Esophagus muscularis mucosa (tissue), 4 donors: ENCODE measurements around the gene UNC5A. TPM values are rescaled to one million over a fixed set of nuclear protein-coding genes. Genes with fewer than 3 reads are reported as not detected.
A peak's percentile ranks its signal among the peaks of the same experiment; 100 is the strongest.

ENCODE experiments used
- DNase-seq: peaks from one replicate; pipeline ENCODE4 v3.0.0-alpha.2; 2017; ENCODE audit errors: extremely low spot score
- H3K27ac ChIP-seq, 4 donors: fragments of 200-600 bp; sonication (generic); replicated peaks in 1 of 4; 1 replicate in 3 of 4; 2 replicates in 1 of 4; pipeline ENCODE4 v1.5.1; 2016 to 2019; ENCODE audit warnings: mild to moderate bottlenecking in 1 of 4
- H3K27me3 ChIP-seq, 4 donors: fragments of 200-600 bp; sonication (generic); one replicate each; pipeline versions ENCODE4 v1.5.1 to v1.6.0; 2016 to 2019
- H3K36me3 ChIP-seq, 4 donors: fragments of 200-600 bp; sonication (generic); one replicate each; pipeline ENCODE4 v1.5.1; 2016 to 2019
- H3K4me1 ChIP-seq, 4 donors: fragments of 200-600 bp; sonication (generic); one replicate each; pipeline ENCODE4 v1.5.1; 2016 to 2019
- H3K4me3 ChIP-seq, 4 donors: fragments of 200-600 bp; sonication (generic); 1 replicate in 2 of 4; 2 replicates in 2 of 4; pipeline ENCODE4 v1.5.1; 2016 to 2019; ENCODE audit warnings: mild to moderate bottlenecking in 4 of 4, moderate library complexity in 1 of 4
- H3K9me3 ChIP-seq, 4 donors: fragments of 200-600 bp; sonication (generic); 1 replicate in 3 of 4; 2 replicates in 1 of 4; pipeline ENCODE4 v1.5.1; 2016 to 2019
- EP300 ChIP-seq: sonication (generic); formaldehyde crosslinking; IDR thresholded peaks from one replicate; pipeline ENCODE4 v1.6.1; 2017; ENCODE audit warnings: antibody characterized with exemption
- POLR2A ChIP-seq: fragments of 450-650 bp; IDR thresholded peaks from one replicate; pipeline ENCODE4 v1.6.1; 2017; ENCODE audit warnings: antibody characterized with exemption, moderate library complexity, mild to moderate bottlenecking, low read depth
- POLR2AphosphoS5 ChIP-seq, 2 donors: sonication (generic); formaldehyde crosslinking; IDR thresholded peaks; one replicate each; pipeline ENCODE4 v1.6.1; 2017; ENCODE audit warnings: antibody characterized with exemption in 2 of 2
- WGBS: methylation state at CpG from one replicate; pipeline ENCODE4 v1.1.5; 2018; 5-methylcytosine and 5-hydroxymethylcytosine counted together
- intact Hi-C: fragments of 100-400 bp; cut with DNase I; formaldehyde crosslinking; loops from one replicate; pipeline ENCODE4 v1.15.1; 2023
- total RNA-seq, 4 donors: library from RNA; depleted of rRNA; stranded (reverse); fragments of >200 nt; gene quantifications; one replicate each; pipeline versions ENCODE4 v1.1.0 to v1.2.1, GENCODE V29; 2016
- TF ChIP-seq, protein P1 (sequence below), 3 experiments: fragments of 200-600 bp in 2 of 3; fragments of 450-650 bp in 1 of 3; sonication (generic) in 2 of 3; IDR thresholded peaks; one replicate each; pipeline ENCODE4 v1.5.1; 2017 to 2019; ENCODE audit warnings: antibody characterized with exemption in 3 of 3, mild to moderate bottlenecking in 2 of 3, moderate library complexity in 1 of 3

The UNC5A gene
- total RNA-seq, 4 donors from 2014 or later = not detected

- Histone ChIP-seq H3K27me3 (peaks cover 0 to 54% (median 0%) of the 10 kb centered on the region in 4 donors), H3K4me1 (no peaks in the 10 kb centered on the region), H3K9me3 (no peaks in the 10 kb centered on the region), H3K36me3 (no peaks in the 10 kb centered on the region), H3K27ac (no peak overlapping the region), H3K4me3 (no peak overlapping the region)
- DNase-seq = no peak
- TF ChIP-seq POLR2AphosphoS5 (IDR thresholded peaks at IDR 0.05) = peak; percentile 57 to 69
- TF ChIP-seq, protein P1, sequence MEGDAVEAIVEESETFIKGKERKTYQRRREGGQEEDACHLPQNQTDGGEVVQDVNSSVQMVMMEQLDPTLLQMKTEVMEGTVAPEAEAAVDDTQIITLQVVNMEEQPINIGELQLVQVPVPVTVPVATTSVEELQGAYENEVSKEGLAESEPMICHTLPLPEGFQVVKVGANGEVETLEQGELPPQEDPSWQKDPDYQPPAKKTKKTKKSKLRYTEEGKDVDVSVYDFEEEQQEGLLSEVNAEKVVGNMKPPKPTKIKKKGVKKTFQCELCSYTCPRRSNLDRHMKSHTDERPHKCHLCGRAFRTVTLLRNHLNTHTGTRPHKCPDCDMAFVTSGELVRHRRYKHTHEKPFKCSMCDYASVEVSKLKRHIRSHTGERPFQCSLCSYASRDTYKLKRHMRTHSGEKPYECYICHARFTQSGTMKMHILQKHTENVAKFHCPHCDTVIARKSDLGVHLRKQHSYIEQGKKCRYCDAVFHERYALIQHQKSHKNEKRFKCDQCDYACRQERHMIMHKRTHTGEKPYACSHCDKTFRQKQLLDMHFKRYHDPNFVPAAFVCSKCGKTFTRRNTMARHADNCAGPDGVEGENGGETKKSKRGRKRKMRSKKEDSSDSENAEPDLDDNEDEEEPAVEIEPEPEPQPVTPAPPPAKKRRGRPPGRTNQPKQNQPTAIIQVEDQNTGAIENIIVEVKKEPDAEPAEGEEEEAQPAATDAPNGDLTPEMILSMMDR (IDR thresholded peaks at IDR 0.05) = no peak
- WGBS = 21% methylated on average over 16 of the region's 16 CpGs
- intact Hi-C loops = no loop called here
Observed at GRCh38 chr5:176837707-176838115, 27.4 kb downstream of the UNC5A start.

- Histone ChIP-seq H3K27me3 (peaks cover 0 to 84% (median 4%) of the 10 kb centered on the region in 4 donors), H3K36me3 (no peaks in the 10 kb centered on the region), H3K4me1 (peaks cover 0 to 4% (median 2%) of the 10 kb centered on the region in 4 donors), H3K27ac (no peak overlapping the region), H3K4me3 (no peak overlapping the region), H3K9me3 (no peaks in the 10 kb centered on the region)
- DNase-seq = no peak
- TF ChIP-seq POLR2A = no peak
- TF ChIP-seq POLR2AphosphoS5 (IDR thresholded peaks at IDR 0.05) = no peak
- intact Hi-C loops = no loop called here
- 29% methylated on average over 20 of the region's 21 CpGs for WGBS
Observed at GRCh38 chr5:176843673-176844072, 33.3 kb downstream of the UNC5A start.

DNA sequence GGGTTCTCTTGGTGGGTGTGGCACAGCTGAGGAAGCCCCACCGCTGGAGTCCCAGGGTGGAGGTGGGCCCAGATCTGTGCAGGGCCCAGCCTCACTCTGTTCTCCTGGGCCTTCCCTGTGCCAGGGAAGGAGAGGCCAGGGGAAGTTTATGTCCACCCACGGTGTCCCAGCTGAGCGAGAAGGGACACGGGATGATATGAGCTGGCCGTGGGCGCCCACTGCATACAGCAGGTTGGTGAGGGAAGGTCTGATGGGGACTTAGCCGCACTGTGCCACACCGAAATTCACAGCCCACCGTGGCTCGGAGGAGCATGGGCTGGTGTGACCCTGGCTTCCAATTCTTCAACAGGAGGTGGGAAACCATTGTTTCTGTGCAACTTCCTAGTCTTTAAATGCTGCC is 33.9 kb downstream of the UNC5A start:
- no peaks in the 10 kb centered on the region for H3K36me3 ChIP-seq
- H3K4me3 ChIP-seq = no peak overlapping the region
- no peak for TF ChIP-seq POLR2AphosphoS5 (IDR thresholded peaks at IDR 0.05)
- no peak for TF ChIP-seq POLR2A
- TF ChIP-seq, protein P1 (IDR thresholded peaks at IDR 0.05) = no peak
- TF ChIP-seq EP300 = no peak
- H3K27ac ChIP-seq = no peak overlapping the region
- peaks cover 0 to 90% (median 5%) of the 10 kb centered on the region in 4 donors for H3K27me3 ChIP-seq
- no peaks in the 10 kb centered on the region for H3K9me3 ChIP-seq
- intact Hi-C loops = no loop called here
- H3K4me1 ChIP-seq = peaks cover 0 to 4% (median 2%) of the 10 kb centered on the region in 4 donors
- DNase-seq = no peak
- 84% methylated on average over 10 of the region's 10 CpGs for WGBS

GRCh38 chr5:176844706-176845391 is 34.5 kb downstream of the UNC5A start:
- Histone ChIP-seq H3K36me3 (no peaks in the 10 kb centered on the region), H3K9me3 (no peaks in the 10 kb centered on the region), H3K27me3 (peaks cover 0 to 96% (median 5%) of the 10 kb centered on the region in 4 donors), H3K27ac (no peak overlapping the region), H3K4me1 (peaks cover 0 to 4% (median 2%) of the 10 kb centered on the region in 4 donors), H3K4me3 (no peak overlapping the region)
- intact Hi-C loops = no loop called here
- TF ChIP-seq POLR2AphosphoS5 (IDR thresholded peaks at IDR 0.05) = no peak
- TF ChIP-seq EP300 = no peak
- TF ChIP-seq, protein P1 (IDR thresholded peaks at IDR 0.05) = no peak
- no peak for TF ChIP-seq POLR2A
- DNase-seq = no peak
- 59% methylated on average over 21 of the region's 21 CpGs for WGBS

DNA sequence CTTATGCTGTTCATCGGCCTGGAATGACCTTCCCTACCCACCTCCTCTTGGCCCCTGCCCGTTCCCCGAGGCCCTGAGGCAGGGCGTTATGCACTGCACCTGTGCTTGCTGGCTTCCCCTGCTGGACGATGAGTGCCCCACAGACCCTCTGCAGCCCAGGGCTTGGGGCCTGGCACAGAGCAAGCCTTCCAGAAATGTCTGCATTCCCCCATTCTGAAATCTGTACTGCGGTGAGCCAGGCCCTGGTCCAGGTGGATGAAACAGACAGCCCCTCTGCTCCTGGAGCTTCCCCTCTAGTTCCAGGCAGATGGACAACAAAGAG is 35.0 kb downstream of the UNC5A start:
- intact Hi-C loops = no loop called here
- Histone ChIP-seq H3K27ac (no peak overlapping the region), H3K4me1 (peaks cover 0 to 4% (median 2%) of the 10 kb centered on the region in 4 donors), H3K9me3 (no peaks in the 10 kb centered on the region), H3K27me3 (peaks cover 0 to 98% (median 6%) of the 10 kb centered on the region in 4 donors), H3K4me3 (no peak overlapping the region), H3K36me3 (no peaks in the 10 kb centered on the region)
- 56% methylated on average over 6 of the region's 6 CpGs for WGBS
- TF ChIP-seq, protein P1 (IDR thresholded peaks at IDR 0.05) = no peak
- DNase-seq = no peak
